ENCODE results near the gene HP1BP3. TPM values are rescaled to one million over a fixed set of nuclear protein-coding genes. Genes with fewer than 3 reads are reported as not detected.

Gene HP1BP3
- total RNA-seq, 2 donors from 2014 or later: 207 to 223 TPM

DNA sequence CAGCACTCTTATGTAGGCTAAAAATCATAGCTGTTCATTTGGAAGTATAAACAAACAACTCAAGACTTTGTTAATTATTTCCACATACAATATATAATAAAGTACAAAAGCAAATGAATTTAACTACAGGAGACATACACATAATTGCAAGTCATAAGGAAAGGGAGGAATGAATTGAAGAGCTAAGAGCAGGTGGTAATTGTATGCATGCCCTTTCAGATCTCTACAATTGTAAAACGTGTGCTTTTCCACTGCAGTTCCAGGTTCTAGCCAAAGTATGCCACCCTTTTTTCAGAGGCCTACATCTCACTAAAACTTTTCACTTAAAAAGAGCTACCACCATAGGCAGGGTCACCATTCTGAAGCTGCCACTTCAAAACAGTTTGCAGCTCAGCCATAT, 42.8 kb upstream of the HP1BP3 start:
- Histone ChIP-seq H3K27me3 (ENCODE audit: control insufficient read depth, insufficient read depth, low read length, poor library complexity, severe bottlenecking) (no peaks in the 10 kb centered on the region), H3K4me1 (ENCODE audit: control insufficient read depth, insufficient read depth, low read length) (peaks cover 8% of the 10 kb centered on the region), H3K27ac (ENCODE audit: low read depth, low read length) (no peak overlapping the region), H3K36me3 (ENCODE audit: control insufficient read depth, insufficient read depth, low read length) (peaks cover 39% of the 10 kb centered on the region), H3K9me3 (ENCODE audit: control insufficient read depth, low read length) (peaks cover 12% of the 10 kb centered on the region), H3K9ac (ENCODE audit: extremely low read depth, low read length, poor library complexity, severe bottlenecking) (no peak overlapping the region), H3K4me3 (ENCODE audit: low read length) (no peak overlapping the region)
- Mint-ChIP-seq H3K27ac (no peak overlapping the region), H3K9me3 (peaks cover 5% of the 10 kb centered on the region), H3K4me3 (no peak overlapping the region), H3K4me1 (peaks cover 22% of the 10 kb centered on the region), H3K27me3 (ENCODE audit: insufficient read depth) (no peaks in the 10 kb centered on the region), H3K36me3 (ENCODE audit: low read depth) (peaks cover 49% of the 10 kb centered on the region)
- WGBS, 2 experiments (ENCODE audit: insufficient coverage in 1 of 2, insufficient read length in 1 of 2): 86% methylated on average over 1 of the region's 1 CpG; no CpG with 5 or more reads in 1 of the 2 experiments
- DNase-seq: no peak
- TF ChIP-seq, protein P1, sequence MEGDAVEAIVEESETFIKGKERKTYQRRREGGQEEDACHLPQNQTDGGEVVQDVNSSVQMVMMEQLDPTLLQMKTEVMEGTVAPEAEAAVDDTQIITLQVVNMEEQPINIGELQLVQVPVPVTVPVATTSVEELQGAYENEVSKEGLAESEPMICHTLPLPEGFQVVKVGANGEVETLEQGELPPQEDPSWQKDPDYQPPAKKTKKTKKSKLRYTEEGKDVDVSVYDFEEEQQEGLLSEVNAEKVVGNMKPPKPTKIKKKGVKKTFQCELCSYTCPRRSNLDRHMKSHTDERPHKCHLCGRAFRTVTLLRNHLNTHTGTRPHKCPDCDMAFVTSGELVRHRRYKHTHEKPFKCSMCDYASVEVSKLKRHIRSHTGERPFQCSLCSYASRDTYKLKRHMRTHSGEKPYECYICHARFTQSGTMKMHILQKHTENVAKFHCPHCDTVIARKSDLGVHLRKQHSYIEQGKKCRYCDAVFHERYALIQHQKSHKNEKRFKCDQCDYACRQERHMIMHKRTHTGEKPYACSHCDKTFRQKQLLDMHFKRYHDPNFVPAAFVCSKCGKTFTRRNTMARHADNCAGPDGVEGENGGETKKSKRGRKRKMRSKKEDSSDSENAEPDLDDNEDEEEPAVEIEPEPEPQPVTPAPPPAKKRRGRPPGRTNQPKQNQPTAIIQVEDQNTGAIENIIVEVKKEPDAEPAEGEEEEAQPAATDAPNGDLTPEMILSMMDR (conservative IDR thresholded peaks at IDR 0.05): no peak

DNA sequence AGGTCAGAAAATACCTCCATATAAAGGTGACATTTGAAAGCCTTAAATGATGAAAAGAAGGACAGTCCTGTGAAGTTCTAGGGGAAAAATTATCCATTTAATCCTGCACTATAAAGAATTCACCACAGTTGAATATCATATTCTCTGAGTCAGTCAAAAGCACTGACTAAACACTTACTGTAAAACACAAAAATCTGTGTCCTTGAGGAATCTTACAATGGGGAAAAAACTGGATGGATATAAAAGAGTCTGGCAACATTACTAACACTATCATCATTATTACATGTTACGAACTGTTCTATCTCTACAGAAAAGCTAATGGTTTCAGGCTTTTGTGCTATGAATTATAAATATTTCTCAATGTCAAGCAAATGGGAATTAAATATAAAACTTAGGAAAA, 42.4 kb upstream of the HP1BP3 start:
- Histone ChIP-seq H3K27me3 (ENCODE audit: control insufficient read depth, insufficient read depth, low read length, poor library complexity, severe bottlenecking) (no peaks in the 10 kb centered on the region), H3K27ac (ENCODE audit: low read depth, low read length) (no peak overlapping the region), H3K4me3 (ENCODE audit: low read length) (no peak overlapping the region), H3K9ac (ENCODE audit: extremely low read depth, low read length, poor library complexity, severe bottlenecking) (no peak overlapping the region), H3K9me3 (ENCODE audit: control insufficient read depth, low read length) (peaks cover 8% of the 10 kb centered on the region), H3K36me3 (ENCODE audit: control insufficient read depth, insufficient read depth, low read length) (peaks cover 39% of the 10 kb centered on the region), H3K4me1 (ENCODE audit: control insufficient read depth, insufficient read depth, low read length) (peaks cover 8% of the 10 kb centered on the region)
- WGBS, 2 experiments (ENCODE audit: insufficient coverage in 1 of 2, insufficient read length in 1 of 2): no CpG with 5 or more reads among the region's 1 CpG
- Mint-ChIP-seq H3K36me3 (ENCODE audit: low read depth) (peaks cover 49% of the 10 kb centered on the region), H3K27me3 (ENCODE audit: insufficient read depth) (no peaks in the 10 kb centered on the region), H3K4me3 (no peak overlapping the region), H3K9me3 (peaks cover 5% of the 10 kb centered on the region), H3K4me1 (peaks cover 22% of the 10 kb centered on the region), H3K27ac (no peak overlapping the region)
- TF ChIP-seq, protein P1 (conservative IDR thresholded peaks at IDR 0.05): no peak
- no peak for DNase-seq

DNA sequence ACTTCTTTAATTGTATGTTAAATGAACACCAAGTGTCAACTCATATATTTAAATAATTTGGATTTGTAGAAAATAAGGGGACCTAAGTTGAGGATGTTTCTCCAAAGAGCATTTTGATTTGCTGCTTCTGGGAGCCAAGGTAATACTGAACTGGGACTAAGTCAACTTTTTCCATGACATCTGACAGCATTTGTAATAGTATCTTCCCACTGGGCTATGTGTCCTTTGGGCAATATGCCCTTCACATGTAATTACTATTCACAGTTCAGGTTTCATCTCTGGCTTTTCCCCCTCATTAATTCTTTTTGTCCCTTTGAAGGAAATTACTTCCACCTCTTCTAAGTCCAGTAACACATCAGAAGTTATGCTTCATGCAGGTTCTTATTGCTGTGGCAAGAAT, 36.7 kb upstream of the HP1BP3 start:
- H3K4me1 Mint-ChIP-seq: peaks cover 20% of the 10 kb centered on the region
- no peak for DNase-seq

More for the DNA sequence above, 36.7 kb upstream of the HP1BP3 start:
- Histone ChIP-seq H3K9me3 (ENCODE audit: control insufficient read depth, low read length) (no peaks in the 10 kb centered on the region), H3K36me3 (ENCODE audit: control insufficient read depth, insufficient read depth, low read length) (peaks cover 54% of the 10 kb centered on the region), H3K27me3 (ENCODE audit: control insufficient read depth, insufficient read depth, low read length, poor library complexity, severe bottlenecking) (no peaks in the 10 kb centered on the region), H3K4me3 (ENCODE audit: low read length) (no peak overlapping the region), H3K9ac (ENCODE audit: extremely low read depth, low read length, poor library complexity, severe bottlenecking) (no peak overlapping the region), H3K27ac (ENCODE audit: low read depth, low read length) (no peak overlapping the region), H3K4me1 (ENCODE audit: control insufficient read depth, insufficient read depth, low read length) (peaks cover 8% of the 10 kb centered on the region)
- H3K4me3 Mint-ChIP-seq: no peak overlapping the region
- TF ChIP-seq, protein P1 (conservative IDR thresholded peaks at IDR 0.05): no peak
- no peaks in the 10 kb centered on the region for H3K27me3 Mint-ChIP-seq (ENCODE audit: insufficient read depth)
- H3K27ac Mint-ChIP-seq: no peak overlapping the region
- peaks cover 58% of the 10 kb centered on the region for H3K36me3 Mint-ChIP-seq (ENCODE audit: low read depth)
- H3K9me3 Mint-ChIP-seq: no peaks in the 10 kb centered on the region

All from endodermal cell (in vitro differentiated cells).